Stimulated activated CD8-positive, alpha-beta memory T cell treated with anti-CD3 and anti-CD28 coated beads, Interleukin-4, amount 100 ng/mL, for 48 hours (primary cell): ENCODE results near the gene HMCN1.
A peak's percentile ranks its signal among the peaks of the same experiment; 100 is the strongest.

Experiments
- DNase-seq: peaks from one replicate; pipeline ENCODE4 v3.0.0-alpha.2; 2020

HMCN1 gene

GRCh38 chr1:185733818-185734735, at the start of gene HMCN1:
Gene HMCN1 (plus strand): TSS chr1:185734391. CDS start chr1:185734780, 389 bp downstream.
- DNase-seq, result peak; percentile 42

DNA sequence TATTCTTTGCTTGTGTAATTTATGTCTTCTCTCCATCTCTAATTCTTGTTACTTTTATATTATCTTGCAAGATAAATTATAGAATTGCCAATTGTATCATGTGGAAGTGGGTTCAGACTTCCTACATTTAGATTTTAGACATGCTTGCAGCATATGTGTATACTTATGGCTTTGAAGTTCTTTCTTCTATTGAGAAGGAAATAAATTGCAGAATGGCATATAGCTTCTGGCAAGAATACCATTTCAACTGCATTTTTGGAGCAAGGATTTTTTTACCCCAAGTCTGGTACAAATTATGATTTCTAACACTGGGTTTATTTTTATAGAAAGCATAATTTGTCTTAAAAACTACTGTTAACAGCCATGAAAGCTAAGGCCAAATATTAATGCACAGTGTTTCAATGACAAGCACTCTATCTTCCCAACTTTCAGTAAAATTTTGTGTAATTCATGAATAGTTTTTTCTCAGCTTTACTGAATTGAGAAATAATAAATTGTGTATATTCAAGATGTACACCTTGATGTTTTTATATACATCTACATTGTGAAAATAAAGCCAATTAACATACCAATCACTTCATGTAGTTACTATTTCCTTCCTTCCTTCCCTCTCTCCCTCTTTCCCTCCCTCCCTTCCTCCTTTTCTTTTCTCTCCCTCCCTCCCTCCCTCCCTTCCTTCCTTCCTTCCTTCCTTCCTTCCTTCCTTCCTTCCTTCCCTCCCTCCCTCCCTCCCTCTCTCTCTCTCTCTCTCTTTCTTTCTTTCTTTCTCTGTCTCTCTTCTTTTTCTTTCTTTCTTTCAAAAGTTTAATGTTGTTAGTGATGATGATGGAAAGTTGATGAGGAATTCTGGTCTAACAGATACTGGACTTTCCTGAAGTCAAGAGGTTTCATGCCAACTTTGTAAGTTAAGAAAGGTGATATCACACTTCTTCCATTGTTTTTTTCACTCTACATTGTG, 47.1 kb upstream of the HMCN1 start:
- DNase-seq, result no peak

- DNase-seq, result no peak
Measured at GRCh38 chr1:185690527-185690926, 43.7 kb upstream of the HMCN1 start.

DNA sequence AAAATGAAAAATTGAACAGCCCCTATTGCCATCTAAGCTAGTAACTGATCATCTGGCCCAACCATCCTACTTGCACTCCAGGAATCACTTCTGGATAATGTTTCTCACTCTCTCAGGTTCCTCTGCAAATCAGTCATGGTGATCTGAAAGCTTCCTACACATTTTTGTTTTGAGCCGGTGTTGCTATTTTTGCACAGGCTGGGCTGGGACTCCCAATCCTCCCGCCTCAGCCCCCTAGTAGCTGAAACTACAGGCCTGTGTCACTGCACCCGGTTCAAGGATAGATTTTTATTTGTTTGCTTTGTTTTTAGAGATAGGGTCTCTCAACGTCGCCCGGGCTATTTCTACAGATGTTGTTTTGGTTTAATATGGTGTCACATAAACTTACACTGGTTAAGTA, 40.5 kb upstream of the HMCN1 start:
- DNase-seq, result no peak

- no peak for DNase-seq
Measured at GRCh38 chr1:185694081-185694480, 40.1 kb upstream of the HMCN1 start.

GRCh38 chr1:185695299-185695698, 38.9 kb upstream of the HMCN1 start:
- DNase-seq, result no peak

- no peak for DNase-seq
Measured at GRCh38 chr1:185696422-185697150, 37.6 kb upstream of the HMCN1 start.

DNA sequence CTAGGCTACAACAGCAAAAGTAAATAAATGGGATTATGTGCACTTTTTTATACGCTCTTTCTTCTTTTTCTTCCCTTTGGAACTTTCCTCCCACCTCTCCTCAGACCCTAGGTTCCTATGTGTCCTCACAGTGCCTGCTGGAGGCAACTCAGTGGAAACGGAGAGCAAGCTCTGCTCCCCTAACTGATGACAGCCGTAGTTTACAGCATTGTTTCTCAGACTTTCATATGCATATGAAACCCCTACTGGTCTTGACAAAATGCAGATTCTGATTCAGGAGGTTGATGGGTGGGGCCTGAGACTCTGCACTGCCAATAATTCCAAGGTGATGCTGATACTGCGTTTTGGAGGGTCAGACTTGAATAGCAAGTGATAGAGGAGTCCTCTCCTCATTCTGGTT, 34.3 kb upstream of the HMCN1 start:
- no peak for DNase-seq

- DNase-seq, result no peak
Measured at GRCh38 chr1:185701650-185702049, 32.5 kb upstream of the HMCN1 start.

DNA sequence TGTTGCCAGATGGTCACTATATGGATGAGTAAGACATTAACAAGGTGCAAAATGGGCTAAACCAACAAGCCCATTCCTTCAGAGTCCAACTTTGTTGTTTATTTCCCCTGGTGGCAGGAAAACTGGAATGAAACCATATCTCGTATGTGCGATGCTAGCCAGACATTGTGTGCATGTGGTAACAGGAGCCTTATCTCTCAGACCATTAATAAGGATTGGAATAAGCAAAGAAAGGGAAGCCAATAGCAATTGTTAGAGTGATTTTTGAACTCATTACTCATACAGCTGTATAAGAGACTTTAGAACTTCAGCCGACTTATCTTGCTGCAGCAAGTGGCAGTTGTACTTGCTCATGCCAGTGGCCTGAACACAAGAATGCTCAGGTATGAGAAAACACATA, 30.0 kb upstream of the HMCN1 start:
- DNase-seq, result no peak

GRCh38 chr1:185716095-185716494, 18.1 kb upstream of the HMCN1 start:
- no peak for DNase-seq

GRCh38 chr1:185719021-185719420, 15.2 kb upstream of the HMCN1 start:
- DNase-seq, result no peak

DNA sequence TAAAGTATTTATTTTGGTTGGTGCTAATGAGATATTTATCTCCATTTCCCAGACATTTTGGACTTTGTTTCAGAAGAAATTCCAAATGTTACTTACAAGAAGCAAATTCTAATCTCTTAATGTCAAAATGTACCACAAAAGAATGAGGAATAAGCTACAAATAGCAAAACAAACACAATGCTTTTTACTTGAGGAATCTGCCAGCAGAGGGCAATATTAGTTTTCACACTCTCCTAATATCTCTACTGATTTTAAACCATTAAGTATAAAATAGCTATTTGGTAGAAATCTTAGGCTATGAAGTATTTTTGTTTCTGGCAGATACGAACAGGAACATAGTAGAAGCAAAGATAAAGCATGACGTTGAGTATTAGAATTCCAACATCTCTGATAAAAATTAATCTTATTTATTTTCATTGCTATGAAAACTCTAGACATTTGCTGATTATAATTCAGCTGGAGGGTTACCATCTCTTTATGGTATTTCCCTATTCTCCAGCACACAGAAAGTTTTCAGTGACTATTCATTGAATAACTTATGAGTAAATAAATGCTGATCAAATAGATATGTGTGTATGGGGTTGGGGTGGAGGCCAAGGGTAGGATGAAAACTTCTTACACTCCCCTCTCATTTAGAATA, 13.4 kb upstream of the HMCN1 start:
- no peak for DNase-seq

GRCh38 chr1:185721553-185721952, 12.6 kb upstream of the HMCN1 start:
- DNase-seq, result no peak

GRCh38 chr1:185722098-185722497, 12.1 kb upstream of the HMCN1 start:
- no peak for DNase-seq

DNA sequence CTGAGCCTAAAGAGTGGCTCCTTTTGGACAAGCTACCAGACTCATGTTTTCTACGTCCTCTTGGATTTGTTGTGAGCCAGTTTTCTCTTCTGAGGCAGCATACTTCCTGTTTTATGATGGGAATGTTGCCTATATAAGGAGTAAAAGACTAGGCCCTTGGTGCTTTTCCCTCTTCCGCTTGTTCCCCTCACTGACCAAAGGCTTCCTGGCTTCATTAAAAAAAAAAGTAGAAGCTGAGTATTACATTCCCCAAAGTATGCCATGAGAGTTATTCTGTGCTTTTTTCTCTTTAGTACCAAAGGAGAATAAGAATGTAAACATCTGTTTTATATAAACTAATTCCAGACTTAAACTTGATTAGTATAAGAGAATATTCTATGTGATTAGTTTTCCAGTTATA, 6.5 kb upstream of the HMCN1 start:
- no peak for DNase-seq

DNA sequence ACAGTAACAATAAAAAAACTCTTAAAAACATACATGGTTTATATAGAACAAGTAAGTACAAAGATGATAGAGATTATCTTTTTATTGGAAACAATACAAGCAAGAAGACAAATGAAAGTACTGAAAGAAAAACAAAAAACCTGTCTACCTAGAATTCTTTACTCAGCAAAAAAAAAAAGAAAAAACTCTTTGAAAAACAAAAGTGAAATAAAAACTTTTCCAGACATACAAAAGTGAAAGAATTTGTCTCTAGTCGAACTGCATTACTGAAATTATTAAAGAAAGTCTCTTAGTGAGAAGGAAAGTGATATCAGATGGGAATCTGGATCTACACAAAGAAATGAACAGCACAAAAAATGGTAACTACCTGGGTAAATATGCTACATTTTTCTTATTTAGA, 2.7 kb upstream of the HMCN1 start:
- DNase-seq, result no peak

DNA sequence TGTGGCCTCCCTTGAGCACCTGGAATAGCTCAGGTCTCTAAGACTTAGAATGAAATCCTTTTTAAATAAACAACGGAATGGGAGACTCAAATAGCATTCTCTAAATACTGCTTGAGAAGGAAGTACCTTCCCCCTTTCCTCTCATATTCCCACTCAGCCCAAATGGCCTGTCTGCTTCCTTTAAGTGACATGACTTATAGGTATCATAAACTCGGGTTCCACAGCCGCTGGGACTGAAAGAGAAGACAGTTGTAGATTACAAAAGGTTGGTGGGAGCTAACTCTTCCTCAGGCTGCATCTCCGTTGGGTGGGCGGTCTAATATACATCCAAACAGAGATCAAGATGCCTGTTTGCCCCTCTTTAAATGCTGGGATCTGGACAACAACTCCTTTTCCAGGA, 1.2 kb upstream of the HMCN1 start:
- DNase-seq, result no peak

- DNase-seq, result no peak
Measured at GRCh38 chr1:185734929-185735700, 924 bp downstream of the HMCN1 start.

DNA sequence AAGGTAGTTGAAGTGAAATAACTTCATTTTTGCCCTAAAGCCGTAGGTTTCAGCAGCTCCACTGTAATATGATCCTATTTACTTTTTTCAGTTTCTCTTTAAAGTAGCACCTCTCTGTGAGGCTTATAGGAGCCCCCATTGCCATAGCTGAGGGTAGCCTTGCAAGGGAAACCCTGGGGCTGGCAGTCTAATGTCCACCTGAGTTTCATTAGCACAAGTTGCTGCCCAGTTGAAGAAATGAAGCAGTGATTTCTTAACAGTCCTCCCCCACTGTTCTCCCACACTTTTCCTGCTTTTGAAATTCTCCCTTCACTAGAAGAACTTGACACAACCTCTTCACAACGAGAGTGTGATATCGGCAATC, 1.5 kb downstream of the HMCN1 start:
- DNase-seq, result no peak

GRCh38 chr1:185739967-185740366, 5.8 kb downstream of the HMCN1 start:
- no peak for DNase-seq

- no peak for DNase-seq
Measured at GRCh38 chr1:185741551-185741950, 7.4 kb downstream of the HMCN1 start.
